ENCODE data around the gene ALOX12. TPM values are rescaled to one million over a fixed set of nuclear protein-coding genes. Genes with fewer than 3 reads are reported as not detected.
A peak's percentile ranks its signal among the peaks of the same experiment; 100 is the strongest.

The ALOX12 gene
- total RNA-seq, 1 donor from 2014 or later, result not detected

- Mint-ChIP-seq H3K4me3 (ENCODE audit: low read depth) (peak overlapping the region; percentile 26), H3K27ac (no peak overlapping the region), H3K4me1 (ENCODE audit: low read depth) (peaks cover 22% of the 10 kb centered on the region), H3K36me3 (ENCODE audit: insufficient read depth) (peaks cover 3% of the 10 kb centered on the region), H3K27me3 (peaks cover 18% of the 10 kb centered on the region), H3K9me3 (ENCODE audit: low read depth) (no peaks in the 10 kb centered on the region)
- no peak for TF ChIP-seq CTCF (IDR thresholded peaks at IDR 0.05; ENCODE audit: unreplicated experiment)
- DNase-seq (ENCODE audit: low spot score, unreplicated experiment), result no peak
These were observed 21.3 kb downstream of the ALOX12 start for GRCh38 chr17:7016886-7017826.

GRCh38 chr17:7017827-7018200 lies 22.0 kb downstream of the ALOX12 start:
- Mint-ChIP-seq H3K9me3 (ENCODE audit: low read depth) (no peaks in the 10 kb centered on the region), H3K4me1 (ENCODE audit: low read depth) (peaks cover 20% of the 10 kb centered on the region), H3K4me3 (ENCODE audit: low read depth) (no peak overlapping the region), H3K27ac (no peak overlapping the region), H3K36me3 (ENCODE audit: insufficient read depth) (peaks cover 3% of the 10 kb centered on the region), H3K27me3 (peaks cover 25% of the 10 kb centered on the region)
- DNase-seq (ENCODE audit: low spot score, unreplicated experiment), result no peak
- TF ChIP-seq CTCF (IDR thresholded peaks at IDR 0.05; ENCODE audit: unreplicated experiment), result no peak

DNA sequence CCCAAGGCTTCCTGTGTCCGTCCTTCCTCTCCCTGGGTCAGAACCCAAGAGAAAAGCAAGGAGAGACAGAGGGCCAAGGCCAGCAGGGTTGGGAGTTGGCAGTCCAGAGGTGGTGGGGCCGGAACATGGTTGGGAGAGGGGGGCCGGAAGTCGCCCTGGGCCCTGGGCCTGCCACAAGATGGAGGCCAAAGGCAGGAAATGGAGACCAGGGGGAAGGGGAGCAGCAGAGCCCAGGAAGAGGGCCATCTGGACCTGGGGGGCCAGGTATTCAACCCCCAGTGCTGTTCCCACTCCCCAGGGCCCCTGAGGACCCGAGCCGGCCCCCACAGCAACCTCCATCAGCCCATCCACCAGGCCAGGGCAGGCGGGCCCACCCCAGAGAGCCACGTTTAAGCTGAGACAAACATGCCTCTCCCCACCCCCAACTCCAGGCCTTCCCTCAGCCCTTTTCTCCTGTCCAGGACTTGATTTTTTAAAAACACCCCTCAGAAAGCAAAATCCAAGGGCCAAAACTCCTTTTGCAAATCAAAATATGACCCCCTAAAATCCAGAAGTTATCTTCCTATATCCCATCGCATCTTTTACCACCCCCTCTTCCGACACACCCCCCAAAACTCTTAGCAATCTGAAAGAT lies 22.6 kb downstream of the ALOX12 start:
- H3K9me3 Mint-ChIP-seq (ENCODE audit: low read depth), result no peaks in the 10 kb centered on the region
- peaks cover 31% of the 10 kb centered on the region for H3K27me3 Mint-ChIP-seq
- DNase-seq (ENCODE audit: low spot score, unreplicated experiment), result no peak
- H3K36me3 Mint-ChIP-seq (ENCODE audit: insufficient read depth), result peaks cover 3% of the 10 kb centered on the region
- peaks cover 15% of the 10 kb centered on the region for H3K4me1 Mint-ChIP-seq (ENCODE audit: low read depth)
- no peak overlapping the region for H3K27ac Mint-ChIP-seq
- no peak overlapping the region for H3K4me3 Mint-ChIP-seq (ENCODE audit: low read depth)
- TF ChIP-seq CTCF (IDR thresholded peaks at IDR 0.05; ENCODE audit: unreplicated experiment), result no peak

- no peak overlapping the region for H3K27ac Mint-ChIP-seq
- no peak overlapping the region for H3K4me3 Mint-ChIP-seq (ENCODE audit: low read depth)
- no peaks in the 10 kb centered on the region for H3K9me3 Mint-ChIP-seq (ENCODE audit: low read depth)
These were observed 23.5 kb downstream of the ALOX12 start for GRCh38 chr17:7019367-7019766.

More at GRCh38 chr17:7019367-7019766, 23.5 kb downstream of the ALOX12 start:
- Mint-ChIP-seq H3K27me3 (peaks cover 40% of the 10 kb centered on the region), H3K4me1 (ENCODE audit: low read depth) (peaks cover 5% of the 10 kb centered on the region), H3K36me3 (ENCODE audit: insufficient read depth) (peaks cover 3% of the 10 kb centered on the region)
- no peak for DNase-seq (ENCODE audit: low spot score, unreplicated experiment)
- no peak for TF ChIP-seq CTCF (IDR thresholded peaks at IDR 0.05; ENCODE audit: unreplicated experiment)
